HG03565 (cell line): ENCODE results near the gene WIPF2.

Source experiments
- ATAC-seq: cut with Tn5 transposase; IDR thresholded peaks from one replicate; pipeline ENCODE4 v1.9.1; 2021; ENCODE audit warnings: mild to moderate bottlenecking, moderate library complexity; ENCODE audit not compliant: unreplicated experiment

Gene WIPF2

GRCh38 chr17:40244255-40244654, 25.2 kb downstream of the WIPF2 start:
- ATAC-seq, result no peak

DNA sequence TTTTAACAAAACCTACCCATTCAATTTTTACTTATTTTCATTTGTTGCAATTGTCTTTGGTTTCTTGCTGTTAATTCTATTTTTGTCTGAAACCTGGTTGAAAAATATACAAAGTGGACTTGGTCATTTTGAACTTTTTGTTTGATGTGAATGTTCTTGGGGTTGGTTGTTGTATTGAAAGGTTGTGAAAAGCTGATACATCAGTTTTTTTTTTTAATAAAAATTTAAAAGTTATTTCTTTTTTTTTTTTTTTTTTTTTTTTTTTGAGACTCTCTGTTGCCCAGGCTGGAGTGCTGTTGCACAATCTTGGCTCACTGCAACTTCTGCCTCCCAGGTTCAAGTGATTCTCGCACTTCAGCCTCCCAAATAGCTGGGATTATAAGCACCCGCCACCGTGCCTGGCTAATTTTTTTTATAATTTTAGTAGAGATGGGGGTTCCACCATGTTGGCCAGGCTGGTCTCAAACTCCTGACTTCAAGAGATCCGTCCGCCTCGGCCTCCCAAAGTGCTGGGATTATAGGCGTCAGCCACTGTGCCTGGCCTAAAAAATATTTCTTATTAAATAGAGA, 28.9 kb downstream of the WIPF2 start:
- no peak for ATAC-seq

DNA sequence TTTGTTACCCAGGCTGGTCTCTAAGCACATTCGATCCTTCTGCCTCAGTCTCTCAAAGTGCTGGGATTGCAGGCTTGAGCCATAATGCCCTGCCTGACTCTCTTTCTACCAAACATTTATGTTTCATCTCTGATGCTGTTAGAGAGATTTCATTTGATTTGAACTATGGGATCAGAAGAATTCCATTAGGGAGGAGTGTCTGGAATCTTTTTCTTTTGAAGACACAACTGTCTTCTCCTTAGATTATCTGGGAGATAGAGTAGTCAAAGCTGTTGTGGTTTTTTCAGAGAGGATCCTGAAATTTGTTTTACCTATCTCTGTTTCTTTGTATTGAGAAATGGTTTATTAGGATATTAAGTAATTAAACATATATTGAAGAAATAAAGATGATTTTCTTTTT, 29.4 kb downstream of the WIPF2 start:
- ATAC-seq, result no peak

DNA sequence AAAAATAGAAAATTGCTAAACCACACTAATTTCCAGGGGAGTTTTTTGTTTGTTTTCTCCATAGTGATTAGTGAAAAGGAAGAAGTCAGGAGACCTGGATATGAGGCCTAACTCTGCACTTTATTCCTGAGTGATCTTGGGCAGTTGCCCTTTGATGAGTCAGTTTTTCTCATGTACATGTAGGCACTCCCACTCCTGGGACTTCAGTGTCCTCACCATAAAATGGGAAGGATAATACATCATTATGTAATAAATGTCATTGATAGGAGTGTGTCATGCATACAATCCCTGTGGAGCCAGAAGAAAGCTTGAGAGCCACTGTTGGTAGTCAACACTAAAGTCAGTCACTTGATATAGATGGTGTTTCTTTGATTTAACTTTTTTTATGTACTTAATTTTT, 32.5 kb downstream of the WIPF2 start:
- ATAC-seq, result no peak

- ATAC-seq, result no peak
Measured at GRCh38 chr17:40253565-40253964, 34.5 kb downstream of the WIPF2 start.

- no peak for ATAC-seq
Measured at GRCh38 chr17:40259505-40259904, 40.4 kb downstream of the WIPF2 start.

DNA sequence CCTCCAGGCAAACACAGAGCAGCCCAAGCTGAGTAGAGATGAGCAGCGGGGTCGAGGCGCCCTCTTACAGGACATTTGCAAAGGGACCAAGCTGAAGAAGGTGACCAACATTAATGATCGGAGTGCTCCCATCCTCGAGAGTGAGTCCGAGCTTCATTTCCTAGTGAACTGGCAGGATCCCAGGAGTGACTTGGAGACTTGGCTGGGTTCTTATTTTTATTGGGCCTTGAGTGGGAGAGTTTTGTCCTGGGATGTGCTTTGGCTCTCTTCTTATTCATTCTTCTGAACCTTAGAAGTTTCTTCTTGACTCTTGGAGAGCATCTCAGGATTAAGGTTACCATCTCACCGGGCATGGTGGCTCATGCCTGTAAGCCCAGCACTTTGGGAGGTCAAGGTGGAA, 41.4 kb downstream of the WIPF2 start:
- no peak for ATAC-seq

- no peak for ATAC-seq
Measured at GRCh38 chr17:40264458-40265185, 45.5 kb downstream of the WIPF2 start.

- ATAC-seq, result no peak
Measured at GRCh38 chr17:40265337-40265736, 46.2 kb downstream of the WIPF2 start.

DNA sequence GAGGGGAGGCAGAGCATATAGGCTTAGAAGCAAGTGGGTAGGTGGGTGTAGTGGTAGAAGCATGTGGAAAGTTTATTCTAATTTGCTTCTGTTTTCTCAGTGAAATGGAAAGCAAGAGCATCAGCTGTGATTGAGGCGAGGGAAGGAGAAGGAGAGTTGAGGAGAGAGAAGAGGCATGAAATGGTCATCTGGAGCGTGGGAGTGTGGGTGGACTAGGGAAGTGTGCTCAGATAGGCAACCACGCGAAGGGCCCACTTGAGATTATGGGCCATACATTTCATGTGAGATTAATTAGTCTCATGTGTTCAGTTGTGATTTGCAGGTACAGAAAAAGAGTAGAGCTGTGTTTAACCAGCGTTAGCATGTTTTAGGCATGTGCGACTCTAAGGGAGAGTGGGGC, 47.8 kb downstream of the WIPF2 start:
- ATAC-seq, result no peak

DNA sequence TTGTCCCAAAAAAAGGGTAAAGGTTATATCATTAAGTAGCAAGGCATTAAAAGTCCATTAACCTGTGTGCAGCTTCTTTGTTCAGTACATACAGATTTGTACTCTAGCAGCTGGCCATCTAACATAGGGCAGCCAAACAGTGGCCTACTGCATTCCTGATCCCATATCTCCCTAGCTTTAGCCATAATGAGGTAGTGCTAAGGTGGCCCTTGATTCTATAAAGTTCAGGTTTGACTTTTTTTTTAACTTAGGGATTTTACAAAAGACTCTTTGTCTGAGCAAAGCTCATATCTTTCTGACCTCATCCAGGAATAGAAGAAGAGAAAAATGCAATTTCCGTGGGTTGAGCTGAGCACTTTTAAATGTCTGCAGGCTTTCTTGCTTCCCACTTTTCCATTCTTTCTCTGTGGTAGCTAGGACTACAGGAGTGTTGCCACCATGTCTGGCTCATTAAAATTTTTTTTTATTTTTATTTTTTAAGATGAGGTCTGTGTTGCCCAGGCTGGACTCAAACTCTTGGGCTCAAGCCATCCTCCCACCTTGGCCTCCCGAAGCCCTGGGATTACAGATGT, 49.1 kb downstream of the WIPF2 start:
- ATAC-seq, result no peak

DNA sequence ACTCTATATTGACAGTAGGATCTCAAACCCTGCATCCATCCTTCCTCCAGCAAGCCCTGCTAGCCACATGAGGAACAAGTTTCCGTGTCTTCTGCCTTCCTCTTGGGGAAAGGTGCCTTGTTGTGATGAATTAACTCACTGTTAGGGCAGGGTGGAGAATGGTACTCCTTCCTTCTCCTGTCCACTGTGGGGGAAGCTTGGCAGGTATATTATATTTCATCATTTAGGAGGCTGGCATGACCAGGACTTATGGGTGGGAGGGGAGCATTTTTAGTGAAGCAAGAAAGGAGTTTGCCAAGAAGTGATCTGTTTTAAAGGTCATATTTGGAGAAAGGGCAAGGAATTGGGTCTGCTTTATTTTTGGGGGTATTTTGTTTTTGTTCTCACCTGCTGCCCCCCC, 59.3 kb downstream of the WIPF2 start:
- no peak for ATAC-seq

- ATAC-seq, result no peak
Measured at GRCh38 chr17:40279402-40279801, 60.3 kb downstream of the WIPF2 start.

GRCh38 chr17:40281663-40282062, 62.6 kb downstream of the WIPF2 start:
- no peak for ATAC-seq

DNA sequence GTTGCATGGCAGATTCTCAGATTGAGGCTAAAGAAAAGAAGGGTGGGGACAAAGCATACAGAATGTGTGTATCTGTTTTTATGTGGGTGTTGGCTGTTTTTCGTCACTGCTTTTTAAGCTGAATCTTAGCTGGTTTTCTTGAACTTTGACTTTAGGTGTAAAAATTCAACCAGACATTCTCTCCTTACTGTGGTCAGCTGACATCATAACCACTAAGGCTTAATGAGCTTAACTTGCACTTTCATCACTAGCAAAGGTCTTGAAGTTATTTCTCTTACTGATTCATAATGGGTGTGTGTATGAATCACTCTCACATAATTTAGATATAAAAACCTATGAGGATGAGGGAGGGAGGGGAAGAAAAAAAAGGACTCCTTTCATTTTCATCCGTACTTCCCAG, 64.6 kb downstream of the WIPF2 start:
- no peak for ATAC-seq

- no peak for ATAC-seq
Measured at GRCh38 chr17:40284085-40284713, 65.1 kb downstream of the WIPF2 start.

- no peak for ATAC-seq
Measured at GRCh38 chr17:40286473-40286872, 67.4 kb downstream of the WIPF2 start.

GRCh38 chr17:40287159-40287493, 68.0 kb downstream of the WIPF2 start:
- no peak for ATAC-seq

- peak; percentile 87 for ATAC-seq
Measured at GRCh38 chr17:40287494-40288369, 68.6 kb downstream of the WIPF2 start, which contains the start of gene CDC6. Gene CDC6 (plus strand): TSS chr17:40287879. CDS start chr17:40289421, 1,542 bp downstream.

GRCh38 chr17:40290629-40291280, 71.7 kb downstream of the WIPF2 start:
- ATAC-seq, result no peak

DNA sequence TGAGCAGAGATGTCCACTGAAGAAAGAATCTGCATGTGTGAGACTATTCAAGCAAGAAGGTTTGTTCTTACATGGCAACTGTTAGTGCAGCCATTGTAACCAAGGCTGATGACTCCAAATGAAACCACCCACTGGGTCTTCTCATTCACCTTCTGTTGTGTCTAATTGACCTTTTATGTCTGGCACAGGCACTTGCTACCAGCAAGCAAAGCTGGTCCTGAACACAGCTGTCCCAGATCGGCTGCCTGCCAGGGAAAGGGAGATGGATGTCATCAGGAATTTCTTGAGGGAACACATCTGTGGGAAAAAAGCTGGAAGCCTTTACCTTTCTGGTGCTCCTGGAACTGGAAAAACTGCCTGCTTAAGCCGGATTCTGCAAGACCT, 72.2 kb downstream of the WIPF2 start:
- ATAC-seq, result no peak
